Lower leg skin (tissue), 4 donors: Measurements from ENCODE around the gene HS3ST3A1. TPM values are rescaled to one million over a fixed set of nuclear protein-coding genes. Genes with fewer than 3 reads are reported as not detected.

Experiments
- DNase-seq, 2 donors: peaks; one replicate each; pipeline ENCODE4 v3.0.0-alpha.2; 2019; ENCODE audit warnings: low spot score in 2 of 2
- H3K4me3 ChIP-seq: fragments of 200-600 bp; sonication (generic); 2 replicates; pipeline ENCODE4 v1.5.1; 2017; ENCODE audit warnings: mild to moderate bottlenecking, low read depth; ENCODE audit not compliant: poor library complexity, severe bottlenecking
- CTCF ChIP-seq, 3 donors: fragments of 450-650 bp; IDR thresholded peaks; one replicate each; pipeline ENCODE4 v1.5.1; 2016; ENCODE audit warnings: antibody characterized with exemption in 3 of 3, mild to moderate bottlenecking in 3 of 3, moderate library complexity in 2 of 3
- POLR2A ChIP-seq, 2 donors: fragments of 450-650 bp; IDR thresholded peaks; one replicate each; pipeline ENCODE4 v1.6.1; 2016 to 2017; ENCODE audit warnings: antibody characterized with exemption in 2 of 2, mild to moderate bottlenecking in 1 of 2, moderate library complexity in 1 of 2
- WGBS, 2 donors: methylation state at CpG; one replicate each; pipeline ENCODE4 v1.1.5; 2018; 5-methylcytosine and 5-hydroxymethylcytosine counted together
- intact Hi-C: fragments of 100-400 bp; cut with DNase I; formaldehyde crosslinking; loops from one replicate; pipeline ENCODE4 v1.15.0; 2023; ENCODE audit warnings: low total_unique reads
- total RNA-seq, 4 donors: library from RNA; depleted of rRNA; stranded (reverse); fragments of >200 nt; gene quantifications; one replicate each; pipeline ENCODE4 v1.1.0, GENCODE V29; 2016

HS3ST3A1 gene
- total RNA-seq, 4 donors from 2014 or later = 1.4 to 21.2 (median 7.8) TPM

- no peak for TF ChIP-seq POLR2A (IDR thresholded peaks at IDR 0.05)
- TF ChIP-seq CTCF (IDR thresholded peaks at IDR 0.05) = no peak
- intact Hi-C loops = no loop called here
- no peak overlapping the region for H3K4me3 ChIP-seq
- WGBS, 2 donors = 93 to 97% methylated on average over 2 of the region's 2 CpGs
- no peak for DNase-seq
Measured at GRCh38 chr17:13495423-13495822, 106.3 kb downstream of the HS3ST3A1 start.

- no peak overlapping the region for H3K4me3 ChIP-seq
- intact Hi-C loops = loop anchor here (5.0 kb wide), 1 partner anchor 50 kb away; no protein-coding TSS in a partner anchor
- WGBS, 2 donors = 57 to 61% methylated on average over 4 of the region's 4 CpGs
- no peak for DNase-seq
- TF ChIP-seq CTCF (IDR thresholded peaks at IDR 0.05) (no peak), POLR2A (IDR thresholded peaks at IDR 0.05) (no peak)
Measured at GRCh38 chr17:13492737-13493122, 109.0 kb downstream of the HS3ST3A1 start.

GRCh38 chr17:13491916-13492736 lies 109.6 kb downstream of the HS3ST3A1 start:
- intact Hi-C loops = loop anchor here (5.0 kb wide), 1 partner anchor 50 kb away; no protein-coding TSS in a partner anchor
- 50 to 51% methylated on average over 7 of the region's 7 CpGs for WGBS, 2 donors

GRCh38 chr17:13491491-13491890 lies 110.2 kb downstream of the HS3ST3A1 start:
- no peak for TF ChIP-seq CTCF (IDR thresholded peaks at IDR 0.05)
- TF ChIP-seq POLR2A (IDR thresholded peaks at IDR 0.05) = no peak
- intact Hi-C loops = loop anchor here (5.0 kb wide), 1 partner anchor 51 kb away; no protein-coding TSS in a partner anchor
- DNase-seq = no peak
- no peak overlapping the region for H3K4me3 ChIP-seq
- 88 to 94% methylated on average over 1 of the region's 1 CpG for WGBS, 2 donors

More at GRCh38 chr17:13491916-13492736, 109.6 kb downstream of the HS3ST3A1 start:
- no peak overlapping the region for H3K4me3 ChIP-seq
- DNase-seq = no peak
- TF ChIP-seq CTCF (IDR thresholded peaks at IDR 0.05) = no peak
- no peak for TF ChIP-seq POLR2A (IDR thresholded peaks at IDR 0.05)

- no peak overlapping the region for H3K4me3 ChIP-seq
- intact Hi-C loops = loop anchor here (5.0 kb wide), 1 partner anchor 51 kb away; no protein-coding TSS in a partner anchor
- TF ChIP-seq POLR2A (IDR thresholded peaks at IDR 0.05) = no peak
- TF ChIP-seq CTCF (IDR thresholded peaks at IDR 0.05) = no peak
- 81 to 84% methylated on average over 5 of the region's 5 CpGs for WGBS, 2 donors
- DNase-seq = no peak
Measured at GRCh38 chr17:13490906-13491482, 110.7 kb downstream of the HS3ST3A1 start.
